HepG2 (cell line): Measurements from ENCODE around the gene FBXO30. TPM values are rescaled to one million over a fixed set of nuclear protein-coding genes. Genes with fewer than 3 reads are reported as not detected.

Experiments used
- ATAC-seq: fragments of 200-7000 bp; cut with Tn5 transposase; 3 replicates; pipeline ENCODE4 v1.9.1; 2020; ENCODE audit warnings: mild to moderate bottlenecking, moderate library complexity
- BruUV-seq: library from RNA; stranded (reverse); fragments of 400-500 nt; replicated peaks from 2 replicates; lab custom pipeline; 2021; lab: Mats Ljungman, UMichigan
- CTCF ChIA-PET: fragments of 300-600 bp; formaldehyde crosslinking; extraction: SDS; loops from one replicate; lab custom pipeline; 2021; ENCODE audit warnings: low total read pairs, inconsistent platforms, low intra/inter-chr PET ratio; lab: Yijun Ruan, JAX
- POLR2A ChIA-PET: fragments of 350-600 bp; sonication (Branson Sonifier 250); formaldehyde crosslinking; loops from one replicate; lab custom pipeline; 2020; ENCODE audit warnings: antibody characterized with exemption, inconsistent platforms; lab: Yijun Ruan, JAX
- DNase-seq: peaks from one replicate; pipeline ENCODE4 v3.0.0-alpha.2; 2015; ENCODE audit warnings: low spot score
- FAIRE-seq: peaks from 3 replicates; lab custom pipeline; 2011; peaks lifted over from hg19 to GRCh38; lab: Jason Lieb, UNC
- H2AFZ ChIP-seq: one replicate; pipeline ENCODE4 v1.6.1; 2011; ENCODE audit warnings: low read length, inconsistent platforms
- H3K27ac ChIP-seq: fragments of 300-600 bp; 3 replicates; pipeline ENCODE4 v1.8.0; 2011; ENCODE audit warnings: mixed run types, mild to moderate bottlenecking, mixed read lengths, low read length, inconsistent platforms; ENCODE audit not compliant: insufficient read depth; ENCODE audit errors: extremely low read length
- H3K27me3 ChIP-seq, 2 experiments: fragments of 200-600 bp in 1 of 2; 2 replicates in 1 of 2; 3 replicates in 1 of 2; pipeline versions ENCODE4 v1.6.0 to v1.8.0; 2011; ENCODE audit warnings: low read length in 2 of 2, mild to moderate bottlenecking in 2 of 2, moderate library complexity in 2 of 2, inconsistent platforms in 1 of 2; ENCODE audit not compliant: insufficient read depth in 2 of 2, control insufficient read depth in 1 of 2
- H3K36me3 ChIP-seq, 2 experiments: fragments of 200-600 bp in 1 of 2; replicated peaks in 1 of 2; 2 replicates in 1 of 2; 3 replicates in 1 of 2; pipeline versions ENCODE4 v1.5.1 to v1.8.0; 2011; ENCODE audit warnings: low read length in 2 of 2, inconsistent platforms in 1 of 2; ENCODE audit not compliant: insufficient read depth in 2 of 2, control insufficient read depth in 1 of 2
- H3K4me1 ChIP-seq: 2 replicates; pipeline ENCODE4 v1.5.1; 2012; ENCODE audit warnings: low read length, inconsistent platforms; ENCODE audit not compliant: insufficient read depth
- H3K4me2 ChIP-seq: 2 replicates; pipeline ENCODE4 v1.6.0; 2011; ENCODE audit warnings: low read depth, low read length, inconsistent platforms
- H3K4me3 ChIP-seq, 3 experiments: fragments of 200-600 bp in 1 of 3; sonication (generic), shearing (Covaris generic) in 1 of 3; replicated peaks in 1 of 3; 2 replicates each; pipeline ENCODE4 v1.5.1; 2011 to 2016; ENCODE audit warnings: low read length in 3 of 3, inconsistent platforms in 2 of 3, low read depth in 2 of 3, mild to moderate bottlenecking in 2 of 3, control low read depth in 1 of 3, mixed read lengths in 1 of 3; ENCODE audit not compliant: insufficient read depth in 1 of 3
- H3K79me2 ChIP-seq: one replicate; pipeline ENCODE4 v1.6.1; 2011; ENCODE audit warnings: low read length, inconsistent platforms; ENCODE audit not compliant: insufficient read depth
- H3K9ac ChIP-seq: 2 replicates; pipeline ENCODE4 v1.6.0; 2011; ENCODE audit warnings: mild to moderate bottlenecking, low read depth, low read length, inconsistent platforms; ENCODE audit not compliant: insufficient read depth
- H3K9me3 ChIP-seq: 2 replicates; pipeline ENCODE4 v1.5.1; 2012; ENCODE audit warnings: mild to moderate bottlenecking, low read length
- H4K20me1 ChIP-seq: 2 replicates; pipeline ENCODE4 v1.6.0; 2011; ENCODE audit warnings: inconsistent platforms, mild to moderate bottlenecking, low read length, moderate library complexity; ENCODE audit not compliant: insufficient read depth
- BRF2 ChIP-seq: sonication (generic); formaldehyde crosslinking; IDR thresholded peaks from 2 replicates; pipeline ENCODE4 v1.8.1; 2022; ENCODE audit warnings: mild to moderate bottlenecking, missing genetic modification reagents
- IKZF1 ChIP-seq: fragments of 450-650 bp; IDR thresholded peaks from 2 replicates; pipeline ENCODE4 v1.7.1; 2016
- PLSCR1 ChIP-seq: sonication (generic); formaldehyde crosslinking; IDR thresholded peaks from 2 replicates; pipeline ENCODE4 v1.5.0; 2020; ENCODE audit warnings: missing genetic modification reagents, mild to moderate bottlenecking, borderline replicate concordance
- WGBS: methylation state at CpG from one replicate; pipeline ENCODE4 v1.1.6; 2017; ENCODE audit warnings: low lambda C conversion rate; 5-methylcytosine and 5-hydroxymethylcytosine counted together
- in situ Hi-C: cut with HindIII; loops from 2 replicates; pipeline ENCODE4 v1.10.0; 2017; ENCODE audit warnings: low pct_unique_long_range_greater_than_20kb; ENCODE audit not compliant: extremely low pct_ligation_motif_present
- intact Hi-C: fragments of 100-400 bp; cut with micrococcal nuclease; formaldehyde crosslinking; loops from one replicate; pipeline ENCODE4 v1.10.0; 2022; ENCODE audit not compliant: unreplicated experiment
- polyA plus RNA-seq, 8 experiments: library from polyadenylated mRNA; depleted of rRNA in 3 of 8; stranded (reverse) in 7 of 8; unstranded in 1 of 8; fragments of >200 nt; fragmentation: Illumina TruSeq in 4 of 8; extraction: Trizol in 4 of 8; gene quantifications; 2 replicates each; pipeline versions ENCODE4 v1.2.1 to v1.2.3, GENCODE V29; 2011 to 2016; ENCODE audit warnings: low read depth in 4 of 8, missing spikeins in 1 of 8, mixed read lengths in 1 of 8; ENCODE audit not compliant: insufficient read depth in 1 of 8
- total RNA-seq, 5 experiments: library from RNA; depleted of rRNA; stranded (reverse); fragments of >200 nt; fragmentation: Illumina TruSeq; extraction: Trizol; gene quantifications; 2 replicates each; pipeline ENCODE4 v1.2.3, GENCODE V29; 2016; ENCODE audit warnings: low read depth in 1 of 5

The FBXO30 gene
- total and polyA plus RNA-seq, 2 of the 13 experiments (the other 11 are each of a cell fraction or from before 2014, with no cell fraction given), result 3.2 to 7.1 TPM

- TF ChIP-seq IKZF1, result no peak
- TF ChIP-seq PLSCR1, result no peak
- TF ChIP-seq BRF2 (CRISPR knock-in tag), result no peak
- ATAC-seq (no peak), DNase-seq (no peak), FAIRE-seq (no peak)
- in situ Hi-C loops (no loop called here), intact Hi-C loops (no loop called here)
- POLR2A ChIA-PET, result no interaction called here
- Histone ChIP-seq H3K27ac (no peak overlapping the region), H3K4me3 (no peak overlapping the region), H3K9ac (no peak overlapping the region), H3K27me3 (no peaks in the 10 kb centered on the region), H3K4me1 (peaks cover 4% of the 10 kb centered on the region), H3K4me2 (no peak overlapping the region), H3K36me3 (no peaks in the 10 kb centered on the region), H4K20me1 (no peaks in the 10 kb centered on the region), H3K79me2 (no peaks in the 10 kb centered on the region), H3K9me3 (peaks cover 13% of the 10 kb centered on the region; the same call in 1 of the 2 replicates), H2AFZ (no peak overlapping the region)
- CTCF ChIA-PET, result no interaction called here
- BruUV-seq, result no TSS peak
- WGBS, result 96% methylated on average over 2 of the region's 2 CpGs
Observed at GRCh38 chr6:145744619-145745018, 70.0 kb downstream of the FBXO30 start.

Other genes starting within 250 kb of the FBXO30 start
- gene EPM2A, start 79.3 kb downstream of the FBXO30 start, total RNA-seq (2016; rRNA removed; fragmentation: Illumina TruSeq; extraction: Trizol), result 9.2 and 9.9 TPM in 2 replicates
- 4.6 and 6.7 TPM in 2 replicates for gene EPM2A, start 79.3 kb downstream of the FBXO30 start, polyA plus RNA-seq (2011; rRNA removed)
- gene SHPRH, start 149.6 kb upstream of the FBXO30 start, total RNA-seq (2016; rRNA removed; fragmentation: Illumina TruSeq; extraction: Trizol), result 17.6 and 22.3 TPM in 2 replicates
- 6.9 and 8.2 TPM in 2 replicates for gene SHPRH, start 149.6 kb upstream of the FBXO30 start, polyA plus RNA-seq (2011; rRNA removed)
- 0.09 TPM in 1 of 2 replicates, not detected in the other for gene GRM1, start 214.3 kb upstream of the FBXO30 start, total RNA-seq (2016; rRNA removed; fragmentation: Illumina TruSeq; extraction: Trizol)
- not detected in 2 replicates for gene GRM1, start 214.3 kb upstream of the FBXO30 start, polyA plus RNA-seq (2011; rRNA removed)